M059J (cell line): ENCODE data around the gene UBLCP1. TPM values are rescaled to one million over a fixed set of nuclear protein-coding genes. Genes with fewer than 3 reads are reported as not detected.

Experiments
- DNase-seq: peaks from one replicate; pipeline ENCODE4 v3.0.0-alpha.2; 2012; ENCODE audit warnings: low read depth
- total RNA-seq: library from RNA; depleted of rRNA; stranded (reverse); fragments of >200 nt; shearing (Covaris generic); gene quantifications from 2 replicates; pipeline ENCODE4 v1.2.3, GENCODE V29; 2014; rRNA removed

Gene UBLCP1
- total RNA-seq, 1 experiment from 2014 or later = 36.4 TPM

DNA sequence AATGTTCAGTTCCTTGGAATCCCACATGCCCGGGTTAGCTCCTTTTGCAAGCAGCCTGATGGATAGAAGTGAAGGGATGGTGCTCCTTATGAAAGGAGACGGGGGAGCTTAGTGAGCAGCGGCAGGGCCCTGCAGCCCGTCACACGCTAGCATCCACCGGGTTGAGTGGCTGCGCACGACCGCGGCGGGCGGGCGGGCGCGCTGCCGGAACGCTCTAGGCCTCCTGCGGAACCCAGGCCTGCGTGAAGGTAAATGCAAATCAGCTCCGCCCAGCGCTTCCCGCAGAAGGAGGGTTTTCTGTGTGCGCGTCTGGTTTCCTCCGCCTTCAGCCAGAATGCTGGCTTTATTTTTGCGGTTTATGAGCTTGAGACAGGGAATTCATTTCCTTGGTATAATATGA, 47.4 kb downstream of the UBLCP1 start:
- DNase-seq = no peak

DNA sequence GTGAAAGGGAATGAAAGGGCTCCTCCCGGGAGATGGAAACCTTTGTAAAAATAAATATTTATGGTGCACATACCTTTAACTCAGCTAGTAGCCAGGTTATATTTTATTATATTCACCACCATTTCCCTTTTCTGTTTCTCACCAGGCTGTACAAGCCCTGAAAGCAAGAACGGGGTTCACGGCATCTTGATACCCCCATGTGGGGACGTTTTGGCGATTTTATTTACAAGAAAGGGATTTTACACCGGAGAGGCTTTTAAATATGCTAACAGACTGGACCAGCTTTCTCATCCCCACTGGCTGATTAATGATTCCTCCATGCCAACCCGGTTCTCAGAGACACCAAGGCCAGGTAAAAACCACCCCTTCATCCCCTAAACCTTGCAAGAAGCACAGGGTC, 48.0 kb downstream of the UBLCP1 start:
- no peak for DNase-seq

DNA sequence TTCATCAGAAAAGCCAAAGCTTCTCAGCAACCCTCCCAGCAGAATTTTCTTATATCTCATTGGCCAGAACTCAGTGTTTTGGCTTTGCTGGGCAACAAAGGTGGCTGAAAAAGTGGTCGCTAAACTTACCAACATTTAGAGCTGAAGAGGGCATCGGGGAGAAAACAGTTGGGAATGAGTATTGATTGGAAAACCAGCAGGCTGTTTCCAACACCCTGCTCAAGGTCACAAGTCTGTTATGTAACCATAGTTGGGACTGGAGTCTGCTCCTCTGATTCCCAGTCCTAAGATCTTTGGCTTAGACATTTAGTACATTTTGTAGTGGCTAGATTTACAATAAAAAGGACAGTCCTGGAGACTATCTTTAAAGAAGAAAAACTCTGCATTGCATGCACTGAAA, 50.1 kb downstream of the UBLCP1 start:
- DNase-seq = no peak

DNA sequence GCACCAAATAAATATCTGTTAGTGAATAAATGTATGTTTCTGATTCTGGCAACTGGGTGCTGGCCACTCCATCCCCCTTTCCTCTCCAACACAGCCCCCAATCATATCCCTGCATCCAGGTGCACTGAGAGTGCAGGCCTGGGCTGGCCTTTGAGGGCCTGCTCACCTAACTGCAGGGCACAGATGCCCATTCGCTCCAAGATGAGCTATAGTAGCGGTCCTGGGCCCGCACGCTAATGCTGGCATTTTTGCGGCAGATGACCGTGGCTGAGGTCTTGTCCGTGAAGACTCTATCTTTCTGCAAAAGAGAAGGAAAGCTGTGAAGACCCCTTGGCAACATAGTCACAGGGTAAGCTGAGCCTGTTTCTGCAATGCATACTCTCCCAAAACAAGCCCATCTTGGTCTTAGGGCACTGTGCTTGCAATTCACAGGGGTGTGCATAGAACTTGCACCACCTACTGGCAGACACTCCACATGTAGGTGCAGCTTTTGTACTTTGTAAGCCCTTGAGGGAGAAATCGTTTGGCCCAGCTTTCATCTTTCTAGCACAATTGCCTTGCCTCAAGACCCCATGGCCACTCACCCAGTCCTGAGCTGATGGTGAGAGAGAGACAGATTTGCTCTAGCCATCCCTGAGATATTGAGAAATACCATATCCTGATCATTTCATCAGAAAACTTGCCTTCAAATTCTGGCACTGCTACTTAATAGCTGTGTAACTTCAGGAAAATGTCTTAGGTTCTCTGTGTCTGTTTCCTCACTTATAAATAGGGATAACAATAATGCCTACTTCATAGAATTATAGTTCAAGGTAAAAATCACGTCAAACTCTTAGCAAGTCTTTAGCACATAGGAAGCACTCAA, 53.7 kb downstream of the UBLCP1 start:
- peak; percentile 52 for DNase-seq

DNA sequence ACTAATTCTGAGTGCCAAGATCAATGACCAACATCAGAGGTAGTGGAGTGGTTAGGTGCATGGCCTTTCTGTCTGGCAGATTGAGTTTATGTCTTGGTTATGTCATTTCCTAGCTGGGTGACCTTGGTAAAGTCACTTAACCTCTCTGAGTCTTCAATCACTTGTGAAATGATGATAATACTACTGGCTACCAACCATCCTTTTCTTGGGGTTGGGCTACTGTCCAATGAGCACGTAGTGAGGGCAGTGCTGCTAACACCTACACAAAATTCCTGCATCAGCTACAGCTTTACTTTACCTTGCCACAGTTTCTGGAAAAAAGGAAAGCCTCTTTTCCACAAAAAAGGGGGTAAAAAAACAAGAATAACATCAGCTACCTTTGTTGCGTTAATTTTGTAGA, 54.8 kb downstream of the UBLCP1 start:
- no peak for DNase-seq

DNA sequence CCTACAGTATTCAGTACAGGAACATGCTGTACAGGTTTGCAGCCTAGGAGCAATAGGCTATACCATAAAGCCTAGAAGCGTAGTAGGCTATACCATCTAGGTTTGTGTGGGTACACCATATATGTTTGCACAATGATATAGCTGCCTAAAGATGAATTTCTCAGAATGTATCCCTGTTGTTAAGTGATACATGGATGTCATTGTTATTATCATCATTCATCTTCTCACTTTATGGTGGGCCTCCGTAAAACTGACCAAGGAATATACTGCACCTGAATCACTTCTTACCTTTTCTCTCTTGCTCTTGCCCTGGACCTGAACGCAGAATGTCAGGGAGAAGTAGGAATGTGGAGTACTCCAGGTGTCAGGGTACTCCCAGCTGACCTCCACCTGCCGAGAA, 55.4 kb downstream of the UBLCP1 start:
- no peak for DNase-seq

DNA sequence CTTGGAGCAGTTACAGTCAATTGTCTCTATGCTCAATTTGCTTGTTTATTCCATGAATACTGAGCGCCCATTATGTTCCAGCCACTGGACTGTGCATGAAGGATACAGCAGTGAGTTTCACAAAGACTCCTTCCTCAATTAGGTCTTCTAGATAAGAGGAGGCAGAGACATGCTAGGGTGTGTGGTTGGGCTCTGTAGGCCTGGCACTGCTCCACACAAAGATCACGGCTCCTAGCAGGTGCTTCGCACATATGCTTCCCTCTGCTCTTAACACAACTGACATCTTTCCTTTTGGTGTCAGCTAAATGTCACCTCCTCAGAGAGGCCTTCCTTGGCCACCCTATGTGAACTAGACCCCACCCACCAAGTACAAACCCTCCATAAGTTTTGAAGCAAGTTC, 56.3 kb downstream of the UBLCP1 start:
- no peak for DNase-seq

DNA sequence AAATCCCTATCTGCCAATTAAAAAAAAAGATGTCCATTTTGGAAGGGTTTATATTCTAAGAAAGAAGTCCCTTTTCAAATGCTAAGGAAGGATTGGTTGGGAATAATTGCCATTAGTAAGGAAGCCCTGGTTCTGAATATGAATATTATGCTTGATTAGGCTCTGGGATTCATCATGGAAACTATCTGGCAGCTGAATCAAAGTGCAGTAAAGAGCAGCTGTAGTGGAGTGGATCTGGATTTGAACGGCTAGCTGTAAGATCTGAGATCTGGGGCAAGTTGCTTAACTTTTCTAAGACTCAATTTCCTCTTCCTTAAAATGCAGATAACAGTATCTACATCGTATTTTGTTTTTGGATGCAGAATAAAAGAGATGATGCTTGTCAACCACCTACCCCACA, 56.7 kb downstream of the UBLCP1 start:
- no peak for DNase-seq

DNA sequence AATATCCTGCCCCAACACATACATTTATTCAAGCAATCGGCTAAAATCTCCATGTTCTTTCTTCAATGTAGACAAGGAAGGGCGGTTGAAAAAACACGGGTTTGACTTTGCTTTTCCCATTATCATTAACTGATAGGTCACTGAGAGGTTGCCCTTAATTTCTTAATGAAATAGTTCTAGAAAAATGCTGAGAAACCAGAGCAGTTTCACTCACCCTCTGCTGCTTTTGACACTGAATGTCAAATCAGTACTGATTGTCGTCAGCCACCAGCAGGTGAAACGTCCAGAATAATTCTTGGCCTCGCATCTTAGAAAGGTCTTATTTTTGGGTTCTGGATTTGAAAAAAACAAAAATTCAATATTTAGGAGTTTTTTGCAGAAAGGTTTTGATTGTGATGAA, 59.1 kb downstream of the UBLCP1 start:
- DNase-seq = no peak

DNA sequence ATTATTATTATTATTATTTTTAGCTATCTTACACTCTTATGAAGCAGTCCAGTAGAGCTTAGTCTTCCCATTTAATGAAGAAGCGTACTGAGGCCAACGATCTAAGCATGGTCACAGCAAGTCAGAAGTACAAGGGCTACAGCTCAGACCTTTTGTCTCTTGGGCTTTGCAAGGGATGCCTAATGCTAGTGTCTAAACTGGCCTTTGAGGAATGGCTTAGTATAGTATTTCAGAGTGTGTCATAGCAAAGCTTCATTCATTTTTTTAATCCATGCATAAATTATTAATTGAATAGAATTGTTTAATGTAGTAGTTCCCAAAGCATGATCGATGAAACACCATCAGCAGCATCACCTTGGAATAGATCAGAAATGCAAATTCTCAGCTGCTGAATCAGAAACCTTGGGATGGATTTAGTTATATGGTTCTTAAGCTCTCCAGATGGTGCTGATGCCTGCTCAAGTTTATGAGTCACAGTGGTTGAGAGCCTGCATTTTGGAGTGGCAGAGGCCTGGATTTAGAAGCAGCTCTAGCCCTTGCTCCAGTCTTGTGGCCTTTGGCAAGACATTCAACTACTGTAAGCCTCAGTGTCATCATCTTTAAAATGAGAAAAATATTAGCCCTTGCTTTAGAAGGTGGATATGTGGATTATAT, 61.1 kb downstream of the UBLCP1 start:
- peak; percentile 77 for DNase-seq

DNA sequence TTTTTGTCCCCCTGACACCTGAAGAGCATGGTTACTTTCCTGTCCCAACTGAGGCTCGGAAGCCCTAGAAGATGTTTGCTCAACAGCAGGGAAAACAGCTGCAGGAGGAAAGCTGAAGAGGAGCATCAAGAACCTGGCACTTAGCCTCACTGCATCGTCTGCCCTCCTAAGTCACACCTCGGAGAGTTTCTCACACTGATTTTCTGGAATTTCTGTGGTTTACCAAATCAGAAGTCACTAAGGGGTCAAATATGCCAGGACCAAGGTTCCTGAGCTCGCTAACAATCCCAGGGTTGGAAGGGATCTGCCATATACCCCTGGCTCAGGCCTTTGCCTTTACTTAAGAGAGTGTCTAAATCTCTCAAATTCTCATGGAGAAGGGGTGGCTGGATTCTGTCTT, 61.9 kb downstream of the UBLCP1 start:
- peak; percentile 55 for DNase-seq

DNA sequence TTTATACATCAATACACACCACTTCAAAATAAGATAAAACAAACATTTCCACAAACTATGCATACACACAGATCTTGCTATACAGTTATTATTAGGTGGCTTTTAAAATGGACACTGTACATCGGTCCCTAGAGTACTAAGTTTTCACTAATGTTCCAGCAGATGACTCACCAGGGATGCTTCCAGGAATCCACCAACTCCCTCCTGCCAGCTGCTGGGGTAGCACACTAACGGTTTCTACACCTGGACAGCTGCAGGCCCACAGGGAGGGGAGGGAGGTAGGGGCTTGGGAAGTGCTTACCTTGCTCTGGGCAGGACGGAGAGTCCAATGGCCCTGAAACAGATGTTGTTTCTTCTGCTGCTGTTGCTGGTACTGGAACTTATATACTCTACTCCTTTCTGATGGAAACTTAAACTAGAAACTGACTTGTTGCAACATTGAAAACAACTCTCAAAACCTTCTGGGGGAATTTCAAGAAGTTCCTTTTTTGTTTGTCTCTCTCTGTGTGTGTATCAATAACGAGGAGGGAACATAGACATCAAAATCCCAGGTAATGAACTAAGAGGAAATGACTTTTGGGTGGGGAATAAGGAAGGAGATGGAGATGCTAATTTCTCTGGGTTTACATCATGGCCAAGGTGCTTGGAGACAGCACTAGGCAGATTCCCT, 67.2 kb downstream of the UBLCP1 start, which contains the start of gene IL12B:
Gene IL12B, minus strand, starts transcription at position 357 of the 670 bp plus-strand sequence. CDS start 3,705 bp downstream, outside the sequence.
- peak; percentile 47 for DNase-seq

DNA sequence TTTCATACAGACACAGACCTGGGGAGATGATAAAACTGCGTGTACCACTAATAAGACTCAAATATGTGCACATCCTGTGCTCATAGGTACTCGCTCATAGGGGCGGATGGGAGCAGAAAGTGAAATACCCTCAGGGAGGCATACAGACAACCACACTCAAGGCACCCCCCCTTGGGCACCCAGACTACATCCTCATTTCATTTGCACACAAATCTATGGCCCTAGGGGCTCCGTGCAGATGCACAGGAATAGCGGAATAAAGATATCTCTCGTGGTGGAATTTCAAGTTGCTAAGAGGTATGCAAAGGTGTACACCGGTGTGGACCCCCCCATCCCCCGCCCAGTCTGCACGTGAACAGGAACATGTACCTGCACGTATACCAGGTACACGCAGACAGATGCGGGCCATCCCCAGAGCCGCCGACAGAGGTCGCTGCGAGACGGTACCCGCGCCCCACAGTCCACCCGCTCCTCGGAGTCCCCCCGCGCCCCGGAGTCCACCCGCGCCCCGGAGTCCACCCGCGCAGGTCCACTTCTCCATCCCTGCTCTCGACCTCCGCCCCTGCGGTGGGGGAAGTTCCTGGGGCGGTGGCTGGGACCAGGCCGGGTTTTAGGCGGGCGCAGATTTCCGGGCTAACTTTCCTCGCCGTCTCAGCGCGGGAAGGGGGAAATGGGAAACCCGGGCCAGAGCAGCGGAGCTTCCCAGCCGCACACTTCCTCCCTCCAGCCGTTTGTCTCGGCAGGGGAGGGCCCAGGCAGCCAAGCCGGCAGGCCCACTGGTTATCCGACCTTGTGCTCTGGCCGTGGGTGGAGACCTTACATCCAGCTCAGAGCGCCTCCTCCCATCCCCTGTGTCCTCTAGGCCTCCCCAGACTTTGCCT, 68.2 kb downstream of the UBLCP1 start:
- DNase-seq = no peak

DNA sequence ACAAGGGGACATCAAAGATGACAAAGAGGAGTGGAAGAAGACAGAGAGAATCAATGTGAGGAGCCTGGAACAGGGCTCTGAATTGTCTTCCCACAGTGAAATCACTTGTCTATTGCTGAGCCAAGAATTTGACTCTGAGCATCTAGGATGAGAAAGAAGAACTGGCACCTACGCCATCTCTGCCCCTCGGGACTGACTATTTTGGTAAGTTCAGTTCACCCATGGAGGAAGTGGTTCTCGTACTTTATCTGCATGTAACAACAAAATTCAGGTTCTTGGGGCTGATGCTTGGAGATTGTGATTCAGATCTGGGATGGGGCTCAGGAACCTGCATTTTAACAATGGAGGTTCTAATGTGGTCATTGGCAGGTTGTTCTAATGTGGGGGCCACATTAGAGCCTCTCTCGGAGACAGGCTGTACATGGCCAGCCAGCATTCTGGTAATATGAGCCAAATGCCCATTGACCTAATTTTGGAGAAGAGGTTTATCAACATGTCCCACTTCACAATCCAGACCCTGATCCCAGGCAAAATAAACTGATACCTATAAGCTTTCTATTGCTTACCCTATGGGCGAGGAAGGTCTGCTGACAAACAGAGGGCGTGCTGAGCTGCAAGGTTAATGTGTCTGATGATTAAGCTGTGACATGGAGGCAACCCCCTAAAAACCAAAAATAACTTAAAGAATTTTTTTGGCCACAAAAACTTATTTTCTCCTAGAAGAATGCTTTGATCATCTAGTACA, 69.9 kb downstream of the UBLCP1 start:
- DNase-seq = no peak

DNA sequence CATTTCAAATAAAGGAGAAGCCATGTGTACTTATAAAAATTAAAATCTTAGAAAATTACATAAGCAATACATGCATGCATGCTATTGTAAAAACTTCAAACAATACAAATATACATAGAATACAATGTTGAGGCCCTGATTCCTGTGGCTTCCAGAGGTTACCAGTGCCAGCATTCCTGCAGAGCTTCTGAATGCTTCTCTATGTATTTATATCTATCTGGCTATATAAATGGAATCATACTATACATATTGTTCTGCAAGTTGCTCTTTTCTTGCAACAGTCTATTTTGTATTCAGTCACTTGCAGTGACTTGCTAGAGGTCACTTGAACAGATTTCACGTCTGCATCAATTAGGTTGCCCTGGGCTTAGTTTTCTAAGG, 70.4 kb downstream of the UBLCP1 start:
- no peak for DNase-seq

Other genes with a start within 250 kb of the UBLCP1 start
- 1.5 and 5.4 TPM in 2 replicates for gene EBF1, start 163.4 kb upstream of the UBLCP1 start, total RNA-seq
- 33.7 and 54.0 TPM in 2 replicates for gene RNF145, start 53.7 kb upstream of the UBLCP1 start, total RNA-seq
- gene IL12B, start 67.2 kb downstream of the UBLCP1 start, total RNA-seq = not detected in 2 replicates